ENCODE results near the gene ARHGAP25.

ARHGAP25 gene

DNA sequence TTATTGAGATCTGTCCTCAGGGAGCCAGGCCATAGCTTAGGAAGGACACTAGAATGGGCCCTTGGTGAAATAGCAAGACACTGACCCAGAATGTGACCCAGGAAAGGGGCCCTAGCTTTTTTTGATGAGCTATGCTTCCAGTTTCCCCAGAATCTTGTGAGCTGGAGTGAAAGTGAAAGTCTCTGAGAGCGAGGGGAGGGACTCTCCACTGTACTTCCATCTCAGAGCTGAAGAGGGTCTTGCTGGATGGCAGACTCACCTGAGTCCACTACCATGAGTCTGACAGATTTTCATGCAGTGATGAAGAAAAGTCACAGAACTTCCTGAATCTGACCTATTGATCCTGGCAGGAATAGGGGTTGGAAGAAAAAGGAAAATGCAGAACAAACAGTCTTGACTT is 3.1 kb downstream of the ARHGAP25 start:
- TF ChIP-seq CTCF (IDR thresholded peaks at IDR 0.05), result no peak
- Histone ChIP-seq H3K4me3 (no peak overlapping the region), H3K27ac (peak overlapping the region in 1 of 2 donors; percentile 68)
- DNase-seq (ENCODE audit: low spot score), result no peak

GRCh38 chr2:68738906-68739594 is 4.4 kb downstream of the ARHGAP25 start:
- no peak for DNase-seq (ENCODE audit: low spot score)
- Histone ChIP-seq H3K4me3 (no peak overlapping the region), H3K27ac (peak overlapping the region in 1 of 2 donors; percentile 17)
- no peak for TF ChIP-seq CTCF (IDR thresholded peaks at IDR 0.05)

DNA sequence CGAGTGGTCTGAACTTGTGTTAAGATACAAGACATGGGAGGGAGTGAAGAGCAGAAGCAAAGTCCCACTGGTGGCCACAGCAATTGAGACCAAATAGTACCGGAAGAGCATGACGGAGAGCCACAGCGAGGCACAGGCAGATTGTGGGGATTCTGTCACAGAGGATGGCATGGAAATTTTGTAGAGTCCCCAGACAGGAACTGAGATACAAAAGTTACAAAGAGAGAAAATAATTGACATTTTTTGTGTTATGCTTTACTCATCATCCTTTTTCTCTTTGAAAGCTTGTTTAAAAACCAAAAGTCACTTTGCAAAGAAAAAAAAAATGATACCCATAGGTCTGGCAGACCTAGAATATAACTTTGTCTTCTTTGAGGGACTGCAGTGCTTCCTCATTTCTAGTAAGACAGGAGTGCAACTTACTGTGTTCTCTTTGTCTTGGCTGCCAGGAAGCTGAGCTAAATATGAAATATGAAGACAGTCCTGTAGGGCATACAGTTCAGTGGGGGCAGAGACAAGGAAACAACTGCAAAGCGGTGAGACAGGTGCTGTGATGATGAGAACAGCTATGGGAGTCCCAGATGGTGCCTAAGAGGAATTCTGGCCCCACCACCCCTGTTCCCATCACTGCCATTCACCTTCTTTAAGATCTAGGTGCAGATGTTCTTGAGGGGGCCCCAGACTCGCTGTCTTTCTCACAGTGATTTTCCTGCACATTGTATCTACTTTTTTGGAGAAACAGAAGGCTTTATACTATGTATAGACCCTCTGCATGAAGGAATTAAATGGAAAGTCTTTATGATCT is 5.2 kb downstream of the ARHGAP25 start:
- Histone ChIP-seq H3K4me3 (no peak overlapping the region), H3K27ac (peak overlapping the region in 1 of 2 donors; percentile 53)
- DNase-seq (ENCODE audit: low spot score), result no peak
- no peak for TF ChIP-seq CTCF (IDR thresholded peaks at IDR 0.05)

- no peak for DNase-seq (ENCODE audit: low spot score)
- Histone ChIP-seq H3K4me3 (no peak overlapping the region), H3K27ac (peak overlapping the region in 1 of 2 donors; percentile 53)
- no peak for TF ChIP-seq CTCF (IDR thresholded peaks at IDR 0.05)
These were observed 5.8 kb downstream of the ARHGAP25 start for GRCh38 chr2:68740400-68740914.

DNA sequence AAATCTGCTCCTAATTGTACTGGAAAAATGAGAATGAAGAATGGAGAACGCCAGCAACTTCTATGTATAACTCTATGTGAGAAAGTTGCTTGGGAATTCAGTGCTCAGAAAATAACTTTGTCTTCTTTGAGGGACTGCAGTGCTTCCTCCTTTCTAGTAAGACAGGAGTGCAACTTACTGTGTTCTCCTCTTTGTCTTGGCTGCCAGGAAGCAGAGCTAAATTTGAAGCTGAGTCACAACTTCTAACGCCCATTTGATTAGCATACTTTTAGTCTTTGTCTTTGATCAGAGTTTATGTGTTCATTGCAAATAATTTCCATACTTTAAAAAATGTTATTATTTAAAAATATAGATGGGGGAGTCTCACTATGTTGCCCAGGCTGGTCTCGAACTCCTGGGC is 6.6 kb downstream of the ARHGAP25 start:
- no peak for TF ChIP-seq CTCF (IDR thresholded peaks at IDR 0.05)
- no peak for DNase-seq (ENCODE audit: low spot score)
- H3K27ac ChIP-seq, result peak overlapping the region in 1 of 2 donors; percentile 56
- H3K4me3 ChIP-seq, result no peak overlapping the region

- H3K27ac ChIP-seq, result peak overlapping the region in 1 of 2 donors; percentile 56
- TF ChIP-seq CTCF (IDR thresholded peaks at IDR 0.05), result no peak
- no peak for DNase-seq (ENCODE audit: low spot score)
- no peak overlapping the region for H3K4me3 ChIP-seq
These were observed 7.2 kb downstream of the ARHGAP25 start for GRCh38 chr2:68741805-68742306.

Measured in coronary artery (tissue), 2 donors.